ENCODE results near the gene LRRC2. TPM values are rescaled to one million over a fixed set of nuclear protein-coding genes. Genes with fewer than 3 reads are reported as not detected.

Gene LRRC2
- total RNA-seq (ENCODE audit: low replicate concordance), result 7.9 and 10.1 TPM in 2 replicates

- no peak for TF ChIP-seq CTCF (IDR thresholded peaks at IDR 0.05; ENCODE audit: insufficient read depth, low read length)
- DNase-seq (ENCODE audit: low read depth), result peak; percentile 96
These were observed at the start of gene LRRC2 for GRCh38 chr3:46566040-46566641. Gene LRRC2, minus strand, starts transcription at chr3:46566302. Its CDS starts 14,711 bp downstream, at chr3:46551591.

GRCh38 chr3:46615050-46615775 is 49.1 kb upstream of the LRRC2 start:
- H3K4me3 ChIP-seq (ENCODE audit: low read depth, low read length), result no peak overlapping the region
- no peak for DNase-seq (ENCODE audit: low read depth)
- no peak for TF ChIP-seq CTCF (IDR thresholded peaks at IDR 0.05; ENCODE audit: insufficient read depth, low read length)

More at GRCh38 chr3:46566040-46566641, at the start of gene LRRC2:
- H3K4me3 ChIP-seq (ENCODE audit: low read depth, low read length), result peak within 1 kb of the TSS; percentile 85

- TF ChIP-seq CTCF (IDR thresholded peaks at IDR 0.05; ENCODE audit: insufficient read depth, low read length), result no peak
- no peak overlapping the region for H3K4me3 ChIP-seq (ENCODE audit: low read depth, low read length)
- DNase-seq (ENCODE audit: low read depth), result no peak
These were observed 48.3 kb upstream of the LRRC2 start for GRCh38 chr3:46614431-46614830.

- H3K4me3 ChIP-seq (ENCODE audit: low read depth, low read length), result no peak overlapping the region
- no peak for TF ChIP-seq CTCF (IDR thresholded peaks at IDR 0.05; ENCODE audit: insufficient read depth, low read length)
- no peak for DNase-seq (ENCODE audit: low read depth)
These were observed 47.4 kb upstream of the LRRC2 start for GRCh38 chr3:46613313-46614005.

- TF ChIP-seq CTCF (IDR thresholded peaks at IDR 0.05; ENCODE audit: insufficient read depth, low read length), result no peak
- peak; percentile 39 for DNase-seq (ENCODE audit: low read depth)
- no peak within 1 kb of the TSS for H3K4me3 ChIP-seq (ENCODE audit: low read depth, low read length)
These were observed 46.2 kb upstream of the LRRC2 start, which contains the start of gene FAM240A for GRCh38 chr3:46612324-46612723. Gene FAM240A, plus strand, starts transcription at chr3:46612525. Its CDS starts 159 bp downstream, at chr3:46612684.

- DNase-seq (ENCODE audit: low read depth), result no peak
- H3K4me3 ChIP-seq (ENCODE audit: low read depth, low read length), result no peak overlapping the region
- TF ChIP-seq CTCF (IDR thresholded peaks at IDR 0.05; ENCODE audit: insufficient read depth, low read length), result no peak
These were observed 44.0 kb upstream of the LRRC2 start for GRCh38 chr3:46609944-46610722.

Measured in fibroblast of the aortic adventitia (primary cell).